HEK293 (cell line): ENCODE data around the gene NLGN2.
A peak's percentile ranks its signal among the peaks of the same experiment; 100 is the strongest.

Experiments used
- CTCF ChIA-PET: fragments of 350-600 bp; formaldehyde crosslinking; extraction: SDS; loops from one replicate; lab custom pipeline; 2021; ENCODE audit warnings: antibody characterized with exemption; lab: Yijun Ruan, JAX
- POLR2A ChIA-PET: fragments of 300-600 bp; formaldehyde crosslinking; extraction: SDS; loops from one replicate; lab custom pipeline; 2020; ENCODE audit warnings: antibody characterized with exemption, inconsistent platforms; lab: Yijun Ruan, JAX
- H3K27ac ChIP-seq: fragments of 200-500 bp; sonication (Bioruptor generic); 2 replicates; pipeline ENCODE4 v1.5.1; 2014; ENCODE audit warnings: low read depth, low read length, control low read depth, inconsistent platforms; ENCODE audit errors: extremely low read depth
- H3K36me3 ChIP-seq, 2 experiments: fragments of 200-500 bp in 1 of 2; sonication (Bioruptor generic) in 1 of 2; 1 replicate in 1 of 2; 2 replicates in 1 of 2; pipeline ENCODE4 v1.5.1; 2014 to 2017; ENCODE audit warnings: inconsistent platforms in 2 of 2, low read length in 2 of 2; ENCODE audit not compliant: control insufficient read depth in 2 of 2, insufficient read depth in 1 of 2
- H3K4me1 ChIP-seq: fragments of 200-500 bp; sonication (Bioruptor generic); 2 replicates; pipeline ENCODE4 v1.5.1; 2014; ENCODE audit warnings: mild to moderate bottlenecking, low read length, inconsistent platforms; ENCODE audit not compliant: control insufficient read depth, insufficient read depth
- H3K4me3 ChIP-seq: 2 replicates; pipeline ENCODE4 v1.5.1; 2011; ENCODE audit warnings: low read depth, mild to moderate bottlenecking, control low read depth, low read length, moderate library complexity
- H3K9me3 ChIP-seq: fragments of 200-500 bp; sonication (Bioruptor generic); 2 replicates; pipeline ENCODE4 v1.5.1; 2014; ENCODE audit warnings: low read depth, low read length, inconsistent platforms; ENCODE audit not compliant: control insufficient read depth, insufficient read depth
- GLIS1 ChIP-seq: fragments of 450-650 bp; formaldehyde crosslinking; IDR thresholded peaks from 2 replicates; pipeline ENCODE4 v1.5.1; 2016; ENCODE audit warnings: missing biosample characterization, missing genetic modification characterization
- GLIS2 ChIP-seq: fragments of 450-650 bp; formaldehyde crosslinking; IDR thresholded peaks from 2 replicates; pipeline ENCODE4 v1.5.1; 2016; ENCODE audit warnings: missing biosample characterization, missing genetic modification characterization
- HOXA7 ChIP-seq: sonication (generic); formaldehyde crosslinking; IDR thresholded peaks from 2 replicates; pipeline ENCODE4 v1.8.1; 2022; ENCODE audit warnings: missing genetic modification reagents, borderline replicate concordance
- IKZF3 ChIP-seq: fragments of 450-650 bp; IDR thresholded peaks from 2 replicates; pipeline ENCODE4 v1.5.0; 2018; ENCODE audit warnings: missing biosample characterization, mild to moderate bottlenecking, missing genetic modification characterization, moderate library complexity
- SP3 ChIP-seq: fragments of 450-650 bp; formaldehyde crosslinking; IDR thresholded peaks from 2 replicates; pipeline ENCODE4 v1.5.1; 2016; ENCODE audit warnings: missing biosample characterization, missing genetic modification characterization
- ZFHX2 ChIP-seq: fragments of 450-650 bp; formaldehyde crosslinking; conservative IDR thresholded peaks from 2 replicates; pipeline ENCODE4 v1.5.1; 2016; ENCODE audit warnings: missing biosample characterization, missing genetic modification characterization
- ZNF175 ChIP-seq: fragments of 450-650 bp; formaldehyde crosslinking; IDR thresholded peaks from 2 replicates; pipeline ENCODE4 v1.5.1; 2016; ENCODE audit warnings: missing biosample characterization, missing genetic modification characterization
- ZNF302 ChIP-seq: fragments of 450-650 bp; formaldehyde crosslinking; IDR thresholded peaks from 2 replicates; pipeline ENCODE4 v1.5.1; 2016; ENCODE audit warnings: missing biosample characterization, missing genetic modification characterization, low read depth
- ZNF335 ChIP-seq: fragments of 450-650 bp; formaldehyde crosslinking; conservative IDR thresholded peaks from 2 replicates; pipeline ENCODE4 v1.5.1; 2016; ENCODE audit warnings: missing biosample characterization, missing genetic modification characterization
- ZNF837 ChIP-seq: fragments of 450-650 bp; formaldehyde crosslinking; IDR thresholded peaks from 2 replicates; pipeline ENCODE4 v1.5.1; 2016; ENCODE audit warnings: missing biosample characterization, missing genetic modification characterization
- TF ChIP-seq, protein P1 (sequence below): fragments of 450-650 bp; formaldehyde crosslinking; IDR thresholded peaks from 2 replicates; pipeline ENCODE4 v1.5.1; 2016; ENCODE audit warnings: missing biosample characterization, missing genetic modification characterization, low read depth
- TF ChIP-seq, protein P2 (sequence below): fragments of 450-650 bp; formaldehyde crosslinking; IDR thresholded peaks from 2 replicates; pipeline ENCODE4 v1.5.1; 2016; ENCODE audit warnings: missing biosample characterization, missing genetic modification characterization
- TF ChIP-seq, protein P3 (sequence below): fragments of 450-650 bp; formaldehyde crosslinking; IDR thresholded peaks from 2 replicates; pipeline ENCODE4 v1.5.1; 2016; ENCODE audit warnings: missing biosample characterization, missing genetic modification characterization

The NLGN2 gene

DNA sequence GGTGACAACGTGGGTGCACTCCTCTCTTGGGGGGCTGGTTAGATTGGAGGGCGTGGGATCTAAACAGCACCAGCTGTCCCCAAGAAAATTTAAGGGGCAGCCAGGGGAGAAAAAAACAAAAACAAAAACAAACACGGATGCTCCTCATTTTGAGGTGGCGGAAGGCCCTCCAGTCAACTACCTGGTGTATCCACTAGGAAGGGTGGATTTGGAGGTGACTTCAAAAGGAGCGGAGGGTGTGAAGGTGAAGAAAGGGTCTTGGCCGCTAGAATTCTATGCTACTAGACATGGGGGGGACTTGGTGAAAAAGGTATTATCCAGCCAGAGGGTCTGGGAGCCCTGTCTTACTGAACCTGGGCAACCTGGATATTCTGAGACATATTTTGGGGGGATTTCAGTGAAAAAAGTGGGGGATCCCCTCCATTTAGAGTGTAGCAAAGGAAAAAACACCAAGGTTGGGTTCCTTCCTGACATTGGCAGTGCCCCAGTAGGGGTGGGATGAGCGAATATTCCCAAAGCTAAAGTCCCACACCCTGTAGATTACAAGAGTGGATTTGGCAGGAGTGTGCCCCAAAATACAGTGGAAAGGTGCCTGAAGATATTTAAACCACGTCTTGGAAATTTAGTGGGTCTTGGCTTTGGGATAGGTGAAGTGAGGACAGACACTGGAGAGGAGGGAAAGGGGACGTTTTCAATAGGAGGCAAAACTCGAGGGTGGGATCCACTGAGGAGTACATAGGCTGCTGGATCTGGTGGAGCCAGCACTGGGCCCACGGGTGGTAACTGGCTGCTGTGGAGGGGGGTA, 31.2 kb downstream of the NLGN2 start:
- Histone ChIP-seq H3K9me3 (no peaks in the 10 kb centered on the region), H3K4me1 (peaks cover 18% of the 10 kb centered on the region), H3K4me3 (no peak overlapping the region), H3K27ac (no peak overlapping the region), H3K36me3 (no peaks in the 10 kb centered on the region)
- ChIA-PET POLR2A (interaction anchor here (0.5 to 3.1 kb wide), 3 partner anchors 35 to 756 kb away, joined by 3 to 21 read pairs (median 4); partner anchors contain the start of genes POLR2A and TMEM256), CTCF (interaction anchor here (0.8 to 3.8 kb wide), 3 partner anchors 37 to 122 kb away, joined by 3 to 18 read pairs (median 3); partner anchors contain the start of gene TMEM95)
- TF ChIP-seq IKZF3 (tag by site-specific recombination) (peak; percentile 12; the same call in 1 of the 2 replicates), ZNF175 (tag by site-specific recombination) (no peak), ZFHX2 (tag by site-specific recombination) (no peak), ZNF335 (tag by site-specific recombination) (peak; percentile 63), HOXA7 (CRISPR knock-in tag) (no peak)
- TF ChIP-seq, protein P1, sequence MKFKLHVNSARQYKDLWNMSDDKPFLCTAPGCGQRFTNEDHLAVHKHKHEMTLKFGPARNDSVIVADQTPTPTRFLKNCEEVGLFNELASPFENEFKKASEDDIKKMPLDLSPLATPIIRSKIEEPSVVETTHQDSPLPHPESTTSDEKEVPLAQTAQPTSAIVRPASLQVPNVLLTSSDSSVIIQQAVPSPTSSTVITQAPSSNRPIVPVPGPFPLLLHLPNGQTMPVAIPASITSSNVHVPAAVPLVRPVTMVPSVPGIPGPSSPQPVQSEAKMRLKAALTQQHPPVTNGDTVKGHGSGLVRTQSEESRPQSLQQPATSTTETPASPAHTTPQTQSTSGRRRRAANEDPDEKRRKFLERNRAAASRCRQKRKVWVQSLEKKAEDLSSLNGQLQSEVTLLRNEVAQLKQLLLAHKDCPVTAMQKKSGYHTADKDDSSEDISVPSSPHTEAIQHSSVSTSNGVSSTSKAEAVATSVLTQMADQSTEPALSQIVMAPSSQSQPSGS (tag by site-specific recombination), result no peak
- TF ChIP-seq, protein P2, sequence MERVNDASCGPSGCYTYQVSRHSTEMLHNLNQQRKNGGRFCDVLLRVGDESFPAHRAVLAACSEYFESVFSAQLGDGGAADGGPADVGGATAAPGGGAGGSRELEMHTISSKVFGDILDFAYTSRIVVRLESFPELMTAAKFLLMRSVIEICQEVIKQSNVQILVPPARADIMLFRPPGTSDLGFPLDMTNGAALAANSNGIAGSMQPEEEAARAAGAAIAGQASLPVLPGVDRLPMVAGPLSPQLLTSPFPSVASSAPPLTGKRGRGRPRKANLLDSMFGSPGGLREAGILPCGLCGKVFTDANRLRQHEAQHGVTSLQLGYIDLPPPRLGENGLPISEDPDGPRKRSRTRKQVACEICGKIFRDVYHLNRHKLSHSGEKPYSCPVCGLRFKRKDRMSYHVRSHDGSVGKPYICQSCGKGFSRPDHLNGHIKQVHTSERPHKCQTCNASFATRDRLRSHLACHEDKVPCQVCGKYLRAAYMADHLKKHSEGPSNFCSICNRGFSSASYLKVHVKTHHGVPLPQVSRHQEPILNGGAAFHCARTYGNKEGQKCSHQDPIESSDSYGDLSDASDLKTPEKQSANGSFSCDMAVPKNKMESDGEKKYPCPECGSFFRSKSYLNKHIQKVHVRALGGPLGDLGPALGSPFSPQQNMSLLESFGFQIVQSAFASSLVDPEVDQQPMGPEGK (tag by site-specific recombination), result no peak

DNA sequence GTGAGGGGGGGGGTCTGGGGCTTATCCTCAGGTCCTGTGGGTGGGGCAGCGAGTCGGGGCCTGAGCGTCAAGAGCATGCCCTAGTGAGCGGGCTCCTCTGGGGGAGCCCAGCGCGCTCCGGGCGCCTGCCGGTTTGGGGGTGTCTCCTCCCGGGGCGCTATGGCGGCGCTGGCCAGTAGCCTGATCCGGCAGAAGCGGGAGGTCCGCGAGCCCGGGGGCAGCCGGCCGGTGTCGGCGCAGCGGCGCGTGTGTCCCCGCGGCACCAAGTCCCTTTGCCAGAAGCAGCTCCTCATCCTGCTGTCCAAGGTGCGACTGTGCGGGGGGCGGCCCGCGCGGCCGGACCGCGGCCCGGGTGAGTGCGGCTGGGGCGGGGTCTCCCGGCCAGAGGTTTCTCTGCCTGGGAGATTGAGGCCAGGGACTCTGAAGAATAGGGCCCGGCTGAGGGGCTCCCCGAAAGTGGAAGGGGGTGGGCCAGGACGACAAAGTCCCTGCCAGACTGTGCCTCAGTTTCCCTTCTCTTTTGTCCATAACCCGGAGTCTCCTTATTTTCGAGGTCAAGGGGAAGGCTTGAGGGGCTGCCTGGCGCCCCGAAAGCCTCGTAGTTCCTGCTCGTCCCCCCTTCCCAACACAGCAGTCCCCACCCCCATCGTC, 31.9 kb downstream of the NLGN2 start, which contains the start of gene FGF11:
FGF11 (plus strand) TSS at position 51 of the 651 bp plus-strand sequence; CDS start at position 160, 109 bp downstream.
- H3K27ac ChIP-seq, result peak within 1 kb of the TSS; percentile 74
- CTCF ChIA-PET, result interaction anchor here (0.6 to 3.8 kb wide), 2 partner anchors 14 to 84 kb away, joined by 5 to 18 read pairs; partner anchors contain the start of gene TMEM95

More for the DNA sequence above, 31.9 kb downstream of the NLGN2 start, which contains the start of gene FGF11:
- Histone ChIP-seq H3K36me3 (no peaks in the 10 kb centered on the region), H3K4me1 (peaks cover 25% of the 10 kb centered on the region), H3K9me3 (no peaks in the 10 kb centered on the region), H3K4me3 (peak within 1 kb of the TSS; percentile 20)
- POLR2A ChIA-PET, result interaction anchor here (0.7 to 3.1 kb wide), 4 partner anchors 36 to 45 kb away, joined by 3 to 21 read pairs (median 4); partner anchors contain the start of genes PLSCR3, POLR2A and TMEM256
- TF ChIP-seq SP3, result peak; percentile 38; the same call in 1 of the 2 replicates
- TF ChIP-seq ZNF302 (tag by site-specific recombination), result no peak
- 0 out of 2 replicates have a peak, but pooled peaks have one; percentile 26 for TF ChIP-seq GLIS2 (tag by site-specific recombination)
- TF ChIP-seq GLIS1 (tag by site-specific recombination), result peak; percentile 50; the same call in 1 of the 2 replicates
- no peak for TF ChIP-seq ZNF837 (tag by site-specific recombination)
- TF ChIP-seq, protein P3, sequence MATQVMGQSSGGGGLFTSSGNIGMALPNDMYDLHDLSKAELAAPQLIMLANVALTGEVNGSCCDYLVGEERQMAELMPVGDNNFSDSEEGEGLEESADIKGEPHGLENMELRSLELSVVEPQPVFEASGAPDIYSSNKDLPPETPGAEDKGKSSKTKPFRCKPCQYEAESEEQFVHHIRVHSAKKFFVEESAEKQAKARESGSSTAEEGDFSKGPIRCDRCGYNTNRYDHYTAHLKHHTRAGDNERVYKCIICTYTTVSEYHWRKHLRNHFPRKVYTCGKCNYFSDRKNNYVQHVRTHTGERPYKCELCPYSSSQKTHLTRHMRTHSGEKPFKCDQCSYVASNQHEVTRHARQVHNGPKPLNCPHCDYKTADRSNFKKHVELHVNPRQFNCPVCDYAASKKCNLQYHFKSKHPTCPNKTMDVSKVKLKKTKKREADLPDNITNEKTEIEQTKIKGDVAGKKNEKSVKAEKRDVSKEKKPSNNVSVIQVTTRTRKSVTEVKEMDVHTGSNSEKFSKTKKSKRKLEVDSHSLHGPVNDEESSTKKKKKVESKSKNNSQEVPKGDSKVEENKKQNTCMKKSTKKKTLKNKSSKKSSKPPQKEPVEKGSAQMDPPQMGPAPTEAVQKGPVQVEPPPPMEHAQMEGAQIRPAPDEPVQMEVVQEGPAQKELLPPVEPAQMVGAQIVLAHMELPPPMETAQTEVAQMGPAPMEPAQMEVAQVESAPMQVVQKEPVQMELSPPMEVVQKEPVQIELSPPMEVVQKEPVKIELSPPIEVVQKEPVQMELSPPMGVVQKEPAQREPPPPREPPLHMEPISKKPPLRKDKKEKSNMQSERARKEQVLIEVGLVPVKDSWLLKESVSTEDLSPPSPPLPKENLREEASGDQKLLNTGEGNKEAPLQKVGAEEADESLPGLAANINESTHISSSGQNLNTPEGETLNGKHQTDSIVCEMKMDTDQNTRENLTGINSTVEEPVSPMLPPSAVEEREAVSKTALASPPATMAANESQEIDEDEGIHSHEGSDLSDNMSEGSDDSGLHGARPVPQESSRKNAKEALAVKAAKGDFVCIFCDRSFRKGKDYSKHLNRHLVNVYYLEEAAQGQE (tag by site-specific recombination), result peak; percentile 79
